ENCODE data around the gene IMP4. TPM values are rescaled to one million over a fixed set of nuclear protein-coding genes. Genes with fewer than 3 reads are reported as not detected.

The IMP4 gene
- total and polyA plus RNA-seq, 2 of the 13 experiments (the other 11 are each of a cell fraction or from before 2014, with no cell fraction given), result 142 to 158 TPM

GRCh38 chr2:130342533-130343275 is at the start of gene IMP4 (continued):
- 0 out of 2 replicates have a peak, but pooled peaks have one; percentile 33 for TF ChIP-seq CHD2 (IDR thresholded peaks at IDR 0.05; ENCODE audit: low read depth, low read length)
- peak; percentile 31; the same call in 1 of the 2 replicates for TF ChIP-seq ZBTB2 (CRISPR knock-in tag; IDR thresholded peaks at IDR 0.05; ENCODE audit: low read depth)
- no peak; the same call in 1 of the 2 replicates for TF ChIP-seq BCL3 (CRISPR knock-in tag; IDR thresholded peaks at IDR 0.05)
- TF ChIP-seq ZNF337 (CRISPR knock-in tag; IDR thresholded peaks at IDR 0.05; ENCODE audit: borderline replicate concordance, low read depth), result no peak
- peak; percentile 93 for TF ChIP-seq NRL (CRISPR knock-in tag; IDR thresholded peaks at IDR 0.05; ENCODE audit: borderline replicate concordance)
- TF ChIP-seq SAP130 (CRISPR knock-in tag; IDR thresholded peaks at IDR 0.05; ENCODE audit: low read depth), result peak; percentile 99
- peak; percentile 82; the same call in 1 of the 2 replicates for TF ChIP-seq CSRNP1 (CRISPR knock-in tag; IDR thresholded peaks at IDR 0.05)
- TF ChIP-seq ZFP91 (CRISPR knock-in tag; IDR thresholded peaks at IDR 0.05; ENCODE audit: borderline replicate concordance), result peak; percentile 83
- TF ChIP-seq ZNF124 (CRISPR knock-in tag; IDR thresholded peaks at IDR 0.05), result 0 out of 2 replicates have a peak, but pooled peaks have one; percentile 32
- TF ChIP-seq, protein P1, sequence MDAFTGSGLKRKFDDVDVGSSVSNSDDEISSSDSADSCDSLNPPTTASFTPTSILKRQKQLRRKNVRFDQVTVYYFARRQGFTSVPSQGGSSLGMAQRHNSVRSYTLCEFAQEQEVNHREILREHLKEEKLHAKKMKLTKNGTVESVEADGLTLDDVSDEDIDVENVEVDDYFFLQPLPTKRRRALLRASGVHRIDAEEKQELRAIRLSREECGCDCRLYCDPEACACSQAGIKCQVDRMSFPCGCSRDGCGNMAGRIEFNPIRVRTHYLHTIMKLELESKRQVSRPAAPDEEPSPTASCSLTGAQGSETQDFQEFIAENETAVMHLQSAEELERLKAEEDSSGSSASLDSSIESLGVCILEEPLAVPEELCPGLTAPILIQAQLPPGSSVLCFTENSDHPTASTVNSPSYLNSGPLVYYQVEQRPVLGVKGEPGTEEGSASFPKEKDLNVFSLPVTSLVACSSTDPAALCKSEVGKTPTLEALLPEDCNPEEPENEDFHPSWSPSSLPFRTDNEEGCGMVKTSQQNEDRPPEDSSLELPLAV (CRISPR knock-in tag; conservative IDR thresholded peaks at IDR 0.05; ENCODE audit: low read depth), result no peak
- TF ChIP-seq PHF20 (CRISPR knock-in tag; IDR thresholded peaks at IDR 0.05), result peak; percentile 88
- peak; percentile 87 for TF ChIP-seq TEAD3 (CRISPR knock-in tag; optimal IDR thresholded peaks at IDR 0.05; ENCODE audit: borderline replicate concordance)
- TF ChIP-seq ZNF432 (CRISPR knock-in tag; IDR thresholded peaks at IDR 0.05; ENCODE audit: borderline replicate concordance), result no peak
- peak; percentile 95 for TF ChIP-seq ZNF552 (CRISPR knock-in tag; IDR thresholded peaks at IDR 0.05; ENCODE audit: borderline replicate concordance)
- no peak for TF ChIP-seq PHF5A (CRISPR knock-in tag; IDR thresholded peaks at IDR 0.05; ENCODE audit: low read depth, unreplicated experiment)
- TF ChIP-seq ZNF841 (CRISPR knock-in tag; IDR thresholded peaks at IDR 0.05; ENCODE audit: borderline replicate concordance), result no peak
- TF ChIP-seq ZNF615 (CRISPR knock-in tag; IDR thresholded peaks at IDR 0.05; ENCODE audit: borderline replicate concordance), result 0 out of 2 replicates have a peak, but pooled peaks have one; percentile 2
- no peak for TF ChIP-seq ZNF441 (CRISPR knock-in tag; IDR thresholded peaks at IDR 0.05; ENCODE audit: borderline replicate concordance)
- TF ChIP-seq ZMAT5 (CRISPR knock-in tag; IDR thresholded peaks at IDR 0.05; ENCODE audit: borderline replicate concordance, low read depth), result no peak
- peak; percentile 32; the same call in 1 of the 2 replicates for TF ChIP-seq MEIS2 (CRISPR knock-in tag; IDR thresholded peaks at IDR 0.05)
